HEK293T (cell line): ENCODE results near the gene NADK.

Experiments used
- ARNT ChIP-seq: fragments of 450-650 bp; IDR thresholded peaks from 2 replicates; pipeline ENCODE4 v1.6.1; 2017; ENCODE audit warnings: mild to moderate bottlenecking
- HDGF ChIP-seq: fragments of 450-650 bp; IDR thresholded peaks from 2 replicates; pipeline ENCODE4 v1.6.1; 2017; ENCODE audit warnings: antibody characterized with exemption, borderline replicate concordance

DNA sequence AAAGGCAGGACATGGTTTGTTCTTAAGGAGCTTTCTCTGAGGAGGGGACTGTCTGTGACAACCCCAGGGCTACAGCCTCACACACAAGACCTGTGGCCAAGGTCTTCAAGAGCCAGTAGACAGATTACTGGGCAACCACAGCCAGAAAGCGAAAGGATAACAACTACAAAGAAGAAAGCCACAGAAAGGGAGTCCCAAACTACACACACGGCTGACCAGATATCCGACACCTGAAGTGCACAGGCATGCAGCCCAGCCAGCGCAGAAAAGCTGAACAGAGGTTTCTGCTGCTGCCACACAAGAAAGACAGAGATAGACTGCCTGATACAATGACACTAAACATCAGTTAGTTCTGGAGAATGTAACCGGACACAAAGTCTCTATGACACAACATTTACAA is 21.4 kb upstream of the NADK start:
- TF ChIP-seq ARNT (no peak), HDGF (no peak)
